Mucosa of rectum (tissue), 2 donors: ENCODE measurements around the gene SIX4.

Experiments
- H3K27ac ChIP-seq, 2 donors: one replicate each; pipeline ENCODE4 v1.7.0; 2013; ENCODE audit warnings: inconsistent platforms in 2 of 2, low read depth in 2 of 2, low read length in 2 of 2
- H3K27me3 ChIP-seq, 2 donors: one replicate each; pipeline ENCODE4 v1.7.0; 2013; ENCODE audit warnings: low read length in 2 of 2; ENCODE audit not compliant: control insufficient read depth in 2 of 2, insufficient read depth in 2 of 2
- H3K36me3 ChIP-seq, 2 donors: one replicate each; pipeline ENCODE4 v1.7.0; 2013; ENCODE audit warnings: low read length in 2 of 2; ENCODE audit not compliant: control insufficient read depth in 2 of 2, insufficient read depth in 2 of 2
- H3K4me1 ChIP-seq, 2 donors: one replicate each; pipeline ENCODE4 v1.7.0; 2013; ENCODE audit warnings: low read length in 2 of 2, mild to moderate bottlenecking in 1 of 2; ENCODE audit not compliant: control insufficient read depth in 2 of 2, insufficient read depth in 2 of 2
- H3K4me3 ChIP-seq, 2 donors: one replicate each; pipeline ENCODE4 v1.7.0; 2013; ENCODE audit warnings: low read length in 2 of 2
- H3K9ac ChIP-seq, 2 donors: one replicate each; pipeline ENCODE4 v1.7.0; 2013; ENCODE audit warnings: low read length in 2 of 2, low read depth in 1 of 2, mild to moderate bottlenecking in 1 of 2
- H3K9me3 ChIP-seq, 2 donors: one replicate each; pipeline ENCODE4 v1.7.0; 2013; ENCODE audit warnings: low read length in 2 of 2; ENCODE audit not compliant: control insufficient read depth in 2 of 2
- donor health status: healthy.
- donor health status: Normal muscosa, but diverticular disease.

SIX4 gene

GRCh38 chr14:60722107-60722356 lies 2.1 kb downstream of the SIX4 start:
- Histone ChIP-seq H3K27me3 (peaks cover 34 to 40% of the 10 kb centered on the region in 2 donors), H3K36me3 (no peaks in the 10 kb centered on the region), H3K4me3 (peak overlapping the region; percentile 56 to 77), H3K27ac (no peak overlapping the region), H3K9ac (peak overlapping the region in 1 of 2 donors; percentile 30), H3K9me3 (no peaks in the 10 kb centered on the region), H3K4me1 (peaks cover 16 to 19% of the 10 kb centered on the region in 2 donors)

- Histone ChIP-seq H3K27ac (no peak overlapping the region), H3K27me3 (peaks cover 34 to 37% of the 10 kb centered on the region in 2 donors)
Measured at GRCh38 chr14:60721326-60722106, 2.6 kb downstream of the SIX4 start.

DNA sequence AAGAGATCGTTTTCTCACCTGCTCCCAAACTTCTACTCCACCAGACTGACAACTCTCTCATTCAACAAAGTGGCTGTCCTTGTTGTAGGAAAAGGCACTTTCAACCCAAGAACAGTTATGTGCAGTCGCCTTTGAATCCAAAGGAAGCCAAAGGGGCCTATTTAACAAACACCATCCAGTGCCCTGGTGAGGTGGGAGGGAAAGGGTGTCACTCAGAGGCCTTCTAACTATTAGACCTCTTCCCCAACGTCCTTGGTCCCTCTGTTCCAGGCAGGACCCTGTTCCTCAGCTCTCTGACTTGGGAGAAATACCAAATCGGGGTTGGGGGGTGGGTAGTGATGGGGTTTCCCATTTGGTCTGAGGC lies 3.2 kb downstream of the SIX4 start:
- H3K9me3 ChIP-seq: no peaks in the 10 kb centered on the region
- H3K27me3 ChIP-seq: peaks cover 34 to 37% of the 10 kb centered on the region in 2 donors
- H3K9ac ChIP-seq: no peak overlapping the region
- peaks cover 16 to 19% of the 10 kb centered on the region in 2 donors for H3K4me1 ChIP-seq
- H3K36me3 ChIP-seq: no peaks in the 10 kb centered on the region
- H3K4me3 ChIP-seq: no peak overlapping the region
- H3K27ac ChIP-seq: no peak overlapping the region

More at GRCh38 chr14:60721326-60722106, 2.6 kb downstream of the SIX4 start:
- Histone ChIP-seq H3K4me1 (peaks cover 16 to 19% of the 10 kb centered on the region in 2 donors), H3K4me3 (peak overlapping the region; percentile 56 to 77), H3K36me3 (no peaks in the 10 kb centered on the region), H3K9ac (peak overlapping the region in 1 of 2 donors; percentile 30), H3K9me3 (no peaks in the 10 kb centered on the region)

- no peak overlapping the region for H3K4me3 ChIP-seq
- no peaks in the 10 kb centered on the region for H3K9me3 ChIP-seq
- H3K4me1 ChIP-seq: peaks cover 16 to 19% of the 10 kb centered on the region in 2 donors
- H3K36me3 ChIP-seq: no peaks in the 10 kb centered on the region
- no peak overlapping the region for H3K27ac ChIP-seq
- H3K9ac ChIP-seq: no peak overlapping the region
- H3K27me3 ChIP-seq: peaks cover 34 to 37% of the 10 kb centered on the region in 2 donors
Measured at GRCh38 chr14:60720391-60720790, 3.8 kb downstream of the SIX4 start.

DNA sequence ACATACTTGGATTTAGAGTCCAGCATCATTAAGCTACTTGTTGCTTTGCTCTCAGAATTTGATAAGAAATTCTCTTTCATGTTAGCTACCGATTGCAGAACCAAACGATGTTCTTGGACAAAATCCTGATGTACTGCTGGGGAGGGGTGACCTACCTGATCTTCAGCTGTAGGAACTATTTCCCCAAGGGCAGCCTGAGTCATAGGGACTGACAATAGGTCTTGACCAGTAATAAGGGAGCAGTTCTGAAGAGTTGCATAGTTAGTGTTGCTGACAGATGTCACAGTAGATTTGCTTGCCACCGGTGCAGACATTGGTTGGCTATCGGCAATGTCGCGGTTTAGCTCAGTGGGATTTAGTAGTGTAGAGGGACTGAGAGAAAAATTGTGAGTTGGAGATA lies 10.6 kb downstream of the SIX4 start:
- Histone ChIP-seq H3K27me3 (peaks cover under 1 to 2% of the 10 kb centered on the region in 2 donors), H3K9ac (no peak overlapping the region), H3K27ac (no peak overlapping the region), H3K4me3 (no peak overlapping the region), H3K9me3 (no peaks in the 10 kb centered on the region), H3K36me3 (no peaks in the 10 kb centered on the region), H3K4me1 (no peaks in the 10 kb centered on the region)

- no peak overlapping the region for H3K4me3 ChIP-seq
- H3K9ac ChIP-seq: no peak overlapping the region
- H3K36me3 ChIP-seq: no peaks in the 10 kb centered on the region
- H3K9me3 ChIP-seq: no peaks in the 10 kb centered on the region
- peaks cover 0 to 2% of the 10 kb centered on the region in 2 donors for H3K27me3 ChIP-seq
- H3K4me1 ChIP-seq: no peaks in the 10 kb centered on the region
- H3K27ac ChIP-seq: no peak overlapping the region
Measured at GRCh38 chr14:60710494-60710893, 13.7 kb downstream of the SIX4 start.

DNA sequence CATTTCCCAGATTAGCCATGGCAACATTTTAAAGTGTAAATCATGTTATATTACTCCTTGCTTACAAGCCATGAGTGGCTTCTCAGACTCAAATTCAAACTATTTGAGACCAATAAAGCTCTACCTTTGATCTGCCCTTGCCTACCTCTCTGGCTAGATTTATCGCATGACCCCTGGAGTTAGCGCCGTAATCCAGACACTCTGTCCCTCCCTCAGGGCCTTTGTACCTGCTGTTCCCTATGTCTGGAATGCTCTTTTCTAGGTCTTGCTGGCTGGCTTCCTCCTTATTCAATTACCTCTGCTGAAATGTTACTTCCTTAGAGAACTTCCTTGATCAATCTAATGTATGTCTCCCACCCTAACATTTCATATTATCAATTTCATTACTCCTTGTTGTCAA lies 16.3 kb downstream of the SIX4 start:
- no peaks in the 10 kb centered on the region for H3K27me3 ChIP-seq
- no peaks in the 10 kb centered on the region for H3K36me3 ChIP-seq
- no peaks in the 10 kb centered on the region for H3K9me3 ChIP-seq
- H3K4me1 ChIP-seq: no peaks in the 10 kb centered on the region
- H3K4me3 ChIP-seq: no peak overlapping the region
- H3K9ac ChIP-seq: no peak overlapping the region
- no peak overlapping the region for H3K27ac ChIP-seq

- no peaks in the 10 kb centered on the region for H3K4me1 ChIP-seq
- no peaks in the 10 kb centered on the region for H3K27me3 ChIP-seq
- H3K36me3 ChIP-seq: no peaks in the 10 kb centered on the region
- H3K27ac ChIP-seq: no peak overlapping the region
- H3K9ac ChIP-seq: no peak overlapping the region
- H3K9me3 ChIP-seq: no peaks in the 10 kb centered on the region
- no peak overlapping the region for H3K4me3 ChIP-seq
Measured at GRCh38 chr14:60705100-60705499, 19.1 kb downstream of the SIX4 start.

DNA sequence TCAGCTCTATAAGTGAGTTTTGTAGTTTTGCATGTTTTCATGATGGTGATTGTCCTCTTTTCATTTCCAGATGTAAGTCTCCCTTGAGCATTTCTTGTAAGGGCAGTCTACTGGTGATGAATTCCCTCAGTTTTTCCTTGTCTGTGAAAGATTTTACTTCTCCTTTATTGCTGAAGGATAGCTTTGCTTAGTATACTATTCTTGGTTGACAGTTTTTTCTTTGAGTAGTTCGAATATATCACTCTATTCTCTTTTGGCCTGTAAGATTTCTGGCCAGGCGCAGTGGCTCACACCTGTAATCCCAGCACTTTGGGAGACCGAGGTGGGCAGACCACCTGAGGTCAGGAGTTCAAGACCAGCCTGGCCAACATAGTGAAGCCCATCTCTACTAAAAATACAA lies 23.6 kb downstream of the SIX4 start:
- no peak overlapping the region for H3K9ac ChIP-seq
- H3K36me3 ChIP-seq: no peaks in the 10 kb centered on the region
- H3K9me3 ChIP-seq: no peaks in the 10 kb centered on the region
- H3K27ac ChIP-seq: no peak overlapping the region
- H3K4me1 ChIP-seq: no peaks in the 10 kb centered on the region
- no peaks in the 10 kb centered on the region for H3K27me3 ChIP-seq
- H3K4me3 ChIP-seq: no peak overlapping the region

GRCh38 chr14:60695327-60695726 lies 28.8 kb downstream of the SIX4 start:
- H3K4me3 ChIP-seq: no peak overlapping the region

More at GRCh38 chr14:60695327-60695726, 28.8 kb downstream of the SIX4 start:
- Histone ChIP-seq H3K27me3 (no peaks in the 10 kb centered on the region), H3K36me3 (no peaks in the 10 kb centered on the region), H3K9me3 (no peaks in the 10 kb centered on the region), H3K4me1 (no peaks in the 10 kb centered on the region), H3K27ac (no peak overlapping the region), H3K9ac (no peak overlapping the region)
